Pancreas (tissue), 10 donors: Measurements from ENCODE around the gene ZNF365. TPM values are rescaled to one million over a fixed set of nuclear protein-coding genes. Genes with fewer than 3 reads are reported as not detected.

Source experiments
- ATAC-seq, 4 donors: fragments of 200-7000 bp; cut with Tn5 transposase; one replicate each; pipeline versions ENCODE4 v1.8.0 to v1.9.1; 2020; ENCODE audit warnings: mild to moderate bottlenecking in 4 of 4, moderate library complexity in 4 of 4
- DNase-seq, 6 donors: peaks; one replicate each; pipeline ENCODE4 v3.0.0-alpha.2; 2020
- FAIRE-seq: peaks from 2 replicates; lab custom pipeline; 2012; peaks lifted over from hg19 to GRCh38; lab: Jason Lieb, UNC
- H3K27ac ChIP-seq, 4 donors: fragments of 200-600 bp; sonication (generic); 1 replicate in 3 of 4; 2 replicates in 1 of 4; pipeline versions ENCODE4 v1.5.0 to v1.8.0; 2020
- H3K27me3 ChIP-seq, 4 donors: fragments of 200-600 bp; one replicate each; pipeline ENCODE4 v1.8.0; 2021
- H3K36me3 ChIP-seq, 3 donors: fragments of 200-600 bp; sonication (generic) in 1 of 3; one replicate each; pipeline versions ENCODE4 v1.5.0 to v1.8.0; 2020 to 2021
- H3K4me1 ChIP-seq, 3 donors: fragments of 200-600 bp; one replicate each; pipeline ENCODE4 v1.8.0; 2021
- H3K4me3 ChIP-seq, 4 donors: fragments of 200-600 bp; sonication (generic) in 2 of 4; one replicate each; pipeline versions ENCODE4 v1.5.0 to v1.8.0; 2020 to 2021
- H3K9me3 ChIP-seq, 4 donors: fragments of 200-600 bp; one replicate each; pipeline ENCODE4 v1.8.0; 2021
- CTCF ChIP-seq, 4 donors: fragments of 200-600 bp; sonication (generic) in 3 of 4; IDR thresholded peaks; one replicate each; pipeline versions ENCODE4 v1.5.0 to v1.8.0; 2021; ENCODE audit warnings: antibody characterized with exemption in 4 of 4
- WGBS, 2 donors: extraction: QIAGEN DNeasy Blood & Tissue Kit; methylation state at CpG; one replicate each; pipeline ENCODE4 v1.1.7; 2013; 5-methylcytosine and 5-hydroxymethylcytosine counted together
- intact Hi-C, 3 donors: fragments of 100-400 bp; cut with DNase I; formaldehyde crosslinking; loops; one replicate each; pipeline versions ENCODE4 v1.11.1 to v1.14.2; 2022
- polyA plus RNA-seq, 2 donors: library from polyadenylated mRNA; stranded (reverse); fragments of 200-250 nt; gene quantifications; one replicate each; pipeline ENCODE4 v1.2.3, GENCODE V29; 2013
- total RNA-seq, 6 donors: library from RNA; stranded (reverse); fragmentation: NEBNext Ultra II Directional in 4 of 6; extraction: Animal tissue kit (Norgen Biotek cat#: 25700) in 4 of 6; gene quantifications; one replicate each; pipeline versions ENCODE4 v1.2.1 to v1.2.4, GENCODE V29; 2021 to 2023
- donor health status: healthy with polysubstance abuse.
- donor health status: DM: no; HTN: no; CAD: no; lungs with moderate emphysema.
- donor health status: DM: no; HTN: no; CAD: no.
- donor health status: control.
- donor health status: control.
- donor health status: Bipolar disorder and iron deficiency.
- donor health status: DM: yes; HTN: yes; CAD: no.
- donor health status: DM: no; HTN: no; CAD: no.
- donor health status: DM: no; HTN: no; CAD: no.
- donor health status: DM: yes; HTN: yes; CAD: no.

ZNF365 gene
- total and polyA plus RNA-seq, 8 donors: 0.08 to 1.6 (median 0.34) TPM

- no peak for FAIRE-seq
- H3K4me1 ChIP-seq: no peaks in the 10 kb centered on the region
- intact Hi-C loops: no loop called here
- DNase-seq: no peak
- 44 to 51% methylated on average over 3 of the region's 3 CpGs for WGBS, 2 donors
- no peaks in the 10 kb centered on the region for H3K9me3 ChIP-seq
- H3K27ac ChIP-seq: no peak overlapping the region
- no peak for TF ChIP-seq CTCF (IDR thresholded peaks at IDR 0.05)
- H3K4me3 ChIP-seq: no peak overlapping the region
- no peaks in the 10 kb centered on the region for H3K36me3 ChIP-seq
- no peak for ATAC-seq
- no peaks in the 10 kb centered on the region for H3K27me3 ChIP-seq
These were observed 52.4 kb downstream of the ZNF365 start for GRCh38 chr10:62426600-62426999.

- WGBS, 2 donors: 43 to 94% methylated on average over 1 of the region's 1 CpG
- no peak for FAIRE-seq
- TF ChIP-seq CTCF (IDR thresholded peaks at IDR 0.05): no peak
These were observed 56.7 kb downstream of the ZNF365 start for GRCh38 chr10:62430881-62431280.

GRCh38 chr10:62433181-62433692 is 59.1 kb downstream of the ZNF365 start:
- ATAC-seq (peak in 3 of 4 donors; percentile 67 to 77 (median 74)), DNase-seq (peak in 2 of 6 donors; percentile 12 to 30), FAIRE-seq (no peak)
- Histone ChIP-seq H3K27me3 (peaks cover 0 to 5% (median 0%) of the 10 kb centered on the region in 4 donors), H3K27ac (no peak overlapping the region), H3K4me1 (no peaks in the 10 kb centered on the region), H3K4me3 (no peak overlapping the region), H3K36me3 (no peaks in the 10 kb centered on the region), H3K9me3 (no peaks in the 10 kb centered on the region)
- intact Hi-C loops: no loop called here
- no peak for TF ChIP-seq CTCF (IDR thresholded peaks at IDR 0.05)
- 54 to 57% methylated on average over 5 of the region's 5 CpGs for WGBS, 2 donors

More at GRCh38 chr10:62430881-62431280, 56.7 kb downstream of the ZNF365 start:
- Histone ChIP-seq H3K36me3 (no peaks in the 10 kb centered on the region), H3K4me3 (no peak overlapping the region), H3K27ac (no peak overlapping the region), H3K9me3 (no peaks in the 10 kb centered on the region), H3K4me1 (no peaks in the 10 kb centered on the region), H3K27me3 (no peaks in the 10 kb centered on the region)
- DNase-seq (no peak), ATAC-seq (peak in 1 of 4 donors; percentile 39)
- intact Hi-C loops: no loop called here

GRCh38 chr10:62433901-62434300 is 59.7 kb downstream of the ZNF365 start:
- H3K27ac ChIP-seq: no peak overlapping the region
- peaks cover 0 to 5% (median 0%) of the 10 kb centered on the region in 4 donors for H3K27me3 ChIP-seq
- no peaks in the 10 kb centered on the region for H3K9me3 ChIP-seq
- no peak overlapping the region for H3K4me3 ChIP-seq
- H3K4me1 ChIP-seq: no peaks in the 10 kb centered on the region
- FAIRE-seq (no peak), ATAC-seq (no peak), DNase-seq (no peak)
- WGBS, 2 donors: 52 to 64% methylated on average over 4 of the region's 4 CpGs
- TF ChIP-seq CTCF (IDR thresholded peaks at IDR 0.05): no peak
- intact Hi-C loops: no loop called here
- H3K36me3 ChIP-seq: no peaks in the 10 kb centered on the region

GRCh38 chr10:62437696-62438095 is 63.5 kb downstream of the ZNF365 start:
- H3K4me1 ChIP-seq: no peaks in the 10 kb centered on the region
- peak; percentile 42 to 71 (median 57) for TF ChIP-seq CTCF (IDR thresholded peaks at IDR 0.05)
- peaks cover 0 to 5% (median 0%) of the 10 kb centered on the region in 4 donors for H3K27me3 ChIP-seq
- no peak overlapping the region for H3K27ac ChIP-seq
- no peaks in the 10 kb centered on the region for H3K9me3 ChIP-seq
- no peaks in the 10 kb centered on the region for H3K36me3 ChIP-seq
- ATAC-seq: peak in 3 of 4 donors; percentile 78 to 81 (median 79)
- no peak overlapping the region for H3K4me3 ChIP-seq
- FAIRE-seq: peak; percentile 80
- peak in 1 of 6 donors; percentile 14 for DNase-seq
- intact Hi-C loops: no loop called here
- WGBS, 2 donors: 1% methylated on average over 3 of the region's 3 CpGs
